HepG2 (cell line): ENCODE data around the gene MSANTD2. TPM values are rescaled to one million over a fixed set of nuclear protein-coding genes. Genes with fewer than 3 reads are reported as not detected.

Experiments used
- ATAC-seq: fragments of 200-7000 bp; cut with Tn5 transposase; 3 replicates; pipeline ENCODE4 v1.9.1; 2020; ENCODE audit warnings: mild to moderate bottlenecking, moderate library complexity
- BruUV-seq: library from RNA; stranded (reverse); fragments of 400-500 nt; replicated peaks from 2 replicates; lab custom pipeline; 2021; lab: Mats Ljungman, UMichigan
- CTCF ChIA-PET: fragments of 300-600 bp; formaldehyde crosslinking; extraction: SDS; loops from one replicate; lab custom pipeline; 2021; ENCODE audit warnings: low total read pairs, inconsistent platforms, low intra/inter-chr PET ratio; lab: Yijun Ruan, JAX
- POLR2A ChIA-PET: fragments of 350-600 bp; sonication (Branson Sonifier 250); formaldehyde crosslinking; loops from one replicate; lab custom pipeline; 2020; ENCODE audit warnings: antibody characterized with exemption, inconsistent platforms; lab: Yijun Ruan, JAX
- DNase-seq: peaks from one replicate; pipeline ENCODE4 v3.0.0-alpha.2; 2015; ENCODE audit warnings: low spot score
- FAIRE-seq: peaks from 3 replicates; lab custom pipeline; 2011; peaks lifted over from hg19 to GRCh38; lab: Jason Lieb, UNC
- H2AFZ ChIP-seq: one replicate; pipeline ENCODE4 v1.6.1; 2011; ENCODE audit warnings: low read length, inconsistent platforms
- H3K27ac ChIP-seq: fragments of 300-600 bp; 3 replicates; pipeline ENCODE4 v1.8.0; 2011; ENCODE audit warnings: mixed run types, mild to moderate bottlenecking, mixed read lengths, low read length, inconsistent platforms; ENCODE audit not compliant: insufficient read depth; ENCODE audit errors: extremely low read length
- H3K27me3 ChIP-seq, 2 experiments: fragments of 200-600 bp in 1 of 2; 2 replicates in 1 of 2; 3 replicates in 1 of 2; pipeline versions ENCODE4 v1.6.0 to v1.8.0; 2011; ENCODE audit warnings: low read length in 2 of 2, mild to moderate bottlenecking in 2 of 2, moderate library complexity in 2 of 2, inconsistent platforms in 1 of 2; ENCODE audit not compliant: insufficient read depth in 2 of 2, control insufficient read depth in 1 of 2
- H3K36me3 ChIP-seq, 2 experiments: fragments of 200-600 bp in 1 of 2; replicated peaks in 1 of 2; 2 replicates in 1 of 2; 3 replicates in 1 of 2; pipeline versions ENCODE4 v1.5.1 to v1.8.0; 2011; ENCODE audit warnings: low read length in 2 of 2, inconsistent platforms in 1 of 2; ENCODE audit not compliant: insufficient read depth in 2 of 2, control insufficient read depth in 1 of 2
- H3K4me1 ChIP-seq: 2 replicates; pipeline ENCODE4 v1.5.1; 2012; ENCODE audit warnings: low read length, inconsistent platforms; ENCODE audit not compliant: insufficient read depth
- H3K4me2 ChIP-seq: 2 replicates; pipeline ENCODE4 v1.6.0; 2011; ENCODE audit warnings: low read depth, low read length, inconsistent platforms
- H3K4me3 ChIP-seq, 3 experiments: fragments of 200-600 bp in 1 of 3; sonication (generic), shearing (Covaris generic) in 1 of 3; replicated peaks in 1 of 3; 2 replicates each; pipeline ENCODE4 v1.5.1; 2011 to 2016; ENCODE audit warnings: low read length in 3 of 3, inconsistent platforms in 2 of 3, low read depth in 2 of 3, mild to moderate bottlenecking in 2 of 3, control low read depth in 1 of 3, mixed read lengths in 1 of 3; ENCODE audit not compliant: insufficient read depth in 1 of 3
- H3K79me2 ChIP-seq: one replicate; pipeline ENCODE4 v1.6.1; 2011; ENCODE audit warnings: low read length, inconsistent platforms; ENCODE audit not compliant: insufficient read depth
- H3K9ac ChIP-seq: 2 replicates; pipeline ENCODE4 v1.6.0; 2011; ENCODE audit warnings: mild to moderate bottlenecking, low read depth, low read length, inconsistent platforms; ENCODE audit not compliant: insufficient read depth
- H3K9me3 ChIP-seq: 2 replicates; pipeline ENCODE4 v1.5.1; 2012; ENCODE audit warnings: mild to moderate bottlenecking, low read length
- H4K20me1 ChIP-seq: 2 replicates; pipeline ENCODE4 v1.6.0; 2011; ENCODE audit warnings: inconsistent platforms, mild to moderate bottlenecking, low read length, moderate library complexity; ENCODE audit not compliant: insufficient read depth
- ATF7 ChIP-seq, 2 experiments: fragments of 450-650 bp in 1 of 2; sonication (generic) in 1 of 2; formaldehyde crosslinking in 1 of 2; IDR thresholded peaks; 2 replicates each; pipeline versions ENCODE4 v1.4.0 to v1.6.1; 2016 to 2020; ENCODE audit warnings: antibody characterized with exemption in 1 of 2, mild to moderate bottlenecking in 1 of 2, missing genetic modification reagents in 1 of 2
- CBX1 ChIP-seq: IDR thresholded peaks from one replicate; pipeline ENCODE4 v1.6.1; 2016; ENCODE audit warnings: antibody characterized with exemption, low read depth
- CREB1 ChIP-seq, 2 experiments: fragments of 450-650 bp in 1 of 2; IDR thresholded peaks; 2 replicates each; pipeline ENCODE4 v1.6.1; 2016 to 2017; ENCODE audit warnings: control low read depth in 1 of 2, mild to moderate bottlenecking in 1 of 2, missing compliant biosample characterization in 1 of 2, missing genetic modification characterization in 1 of 2
- SMAD9 ChIP-seq: sonication (generic); formaldehyde crosslinking; IDR thresholded peaks from 2 replicates; pipeline ENCODE4 v1.5.1; 2020; ENCODE audit warnings: mild to moderate bottlenecking, missing genetic modification reagents
- ZC3H4 ChIP-seq: sonication (generic); formaldehyde crosslinking; IDR thresholded peaks from 2 replicates; pipeline ENCODE4 v1.4.0; 2020; ENCODE audit warnings: missing genetic modification reagents, borderline replicate concordance
- ZNF510 ChIP-seq: sonication (generic); formaldehyde crosslinking; IDR thresholded peaks from 2 replicates; pipeline ENCODE4 v1.4.0; 2020; ENCODE audit warnings: low read depth, mild to moderate bottlenecking, missing genetic modification reagents
- WGBS: methylation state at CpG from one replicate; pipeline ENCODE4 v1.1.6; 2017; ENCODE audit warnings: low lambda C conversion rate; 5-methylcytosine and 5-hydroxymethylcytosine counted together
- in situ Hi-C: cut with HindIII; loops from 2 replicates; pipeline ENCODE4 v1.10.0; 2017; ENCODE audit warnings: low pct_unique_long_range_greater_than_20kb; ENCODE audit not compliant: extremely low pct_ligation_motif_present
- intact Hi-C: fragments of 100-400 bp; cut with micrococcal nuclease; formaldehyde crosslinking; loops from one replicate; pipeline ENCODE4 v1.10.0; 2022; ENCODE audit not compliant: unreplicated experiment
- polyA plus RNA-seq, 8 experiments: library from polyadenylated mRNA; depleted of rRNA in 3 of 8; stranded (reverse) in 7 of 8; unstranded in 1 of 8; fragments of >200 nt; fragmentation: Illumina TruSeq in 4 of 8; extraction: Trizol in 4 of 8; gene quantifications; 2 replicates each; pipeline versions ENCODE4 v1.2.1 to v1.2.3, GENCODE V29; 2011 to 2016; ENCODE audit warnings: low read depth in 4 of 8, missing spikeins in 1 of 8, mixed read lengths in 1 of 8; ENCODE audit not compliant: insufficient read depth in 1 of 8
- total RNA-seq, 5 experiments: library from RNA; depleted of rRNA; stranded (reverse); fragments of >200 nt; fragmentation: Illumina TruSeq; extraction: Trizol; gene quantifications; 2 replicates each; pipeline ENCODE4 v1.2.3, GENCODE V29; 2016; ENCODE audit warnings: low read depth in 1 of 5
- TF ChIP-seq, protein P1 (sequence below): sonication (generic); formaldehyde crosslinking; IDR thresholded peaks from 2 replicates; pipeline ENCODE4 v1.5.0; 2020; ENCODE audit warnings: mild to moderate bottlenecking, missing genetic modification reagents, moderate library complexity
- TF ChIP-seq, protein P2 (sequence below): sonication (generic); formaldehyde crosslinking; IDR thresholded peaks from 2 replicates; pipeline ENCODE4 v1.8.0; 2022; ENCODE audit warnings: missing genetic modification reagents, mild to moderate bottlenecking, inconsistent platforms, borderline replicate concordance

MSANTD2 gene
- total and polyA plus RNA-seq, 2 of the 13 experiments (the other 11 are each of a cell fraction or from before 2014, with no cell fraction given): 8.7 to 10.1 TPM

DNA sequence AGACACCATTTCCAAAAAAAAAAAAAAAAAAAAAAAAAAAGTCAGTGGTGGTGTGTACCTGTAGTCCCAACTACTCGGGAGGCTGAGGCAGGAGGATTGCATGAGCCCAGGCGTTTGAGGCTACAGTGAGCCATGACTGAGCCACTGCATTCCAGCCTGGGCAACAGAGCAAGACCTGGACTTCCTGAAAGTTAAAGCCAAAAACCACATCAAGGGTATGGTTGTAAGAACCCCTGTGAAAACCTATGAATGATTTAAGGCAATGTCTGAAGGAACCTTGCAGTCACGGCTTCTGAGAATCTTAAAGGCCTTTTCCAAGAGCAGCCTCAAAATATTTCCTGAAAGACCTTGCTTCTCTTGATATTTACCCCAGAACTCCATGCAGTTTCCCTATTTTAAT lies 30.5 kb upstream of the MSANTD2 start (continued):
- TF ChIP-seq, protein P1, sequence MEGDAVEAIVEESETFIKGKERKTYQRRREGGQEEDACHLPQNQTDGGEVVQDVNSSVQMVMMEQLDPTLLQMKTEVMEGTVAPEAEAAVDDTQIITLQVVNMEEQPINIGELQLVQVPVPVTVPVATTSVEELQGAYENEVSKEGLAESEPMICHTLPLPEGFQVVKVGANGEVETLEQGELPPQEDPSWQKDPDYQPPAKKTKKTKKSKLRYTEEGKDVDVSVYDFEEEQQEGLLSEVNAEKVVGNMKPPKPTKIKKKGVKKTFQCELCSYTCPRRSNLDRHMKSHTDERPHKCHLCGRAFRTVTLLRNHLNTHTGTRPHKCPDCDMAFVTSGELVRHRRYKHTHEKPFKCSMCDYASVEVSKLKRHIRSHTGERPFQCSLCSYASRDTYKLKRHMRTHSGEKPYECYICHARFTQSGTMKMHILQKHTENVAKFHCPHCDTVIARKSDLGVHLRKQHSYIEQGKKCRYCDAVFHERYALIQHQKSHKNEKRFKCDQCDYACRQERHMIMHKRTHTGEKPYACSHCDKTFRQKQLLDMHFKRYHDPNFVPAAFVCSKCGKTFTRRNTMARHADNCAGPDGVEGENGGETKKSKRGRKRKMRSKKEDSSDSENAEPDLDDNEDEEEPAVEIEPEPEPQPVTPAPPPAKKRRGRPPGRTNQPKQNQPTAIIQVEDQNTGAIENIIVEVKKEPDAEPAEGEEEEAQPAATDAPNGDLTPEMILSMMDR: no peak
- TF ChIP-seq ZNF510 (CRISPR knock-in tag) (no peak), ZC3H4 (CRISPR knock-in tag) (no peak), SMAD9 (CRISPR knock-in tag) (no peak)
- TF ChIP-seq, protein P2, sequence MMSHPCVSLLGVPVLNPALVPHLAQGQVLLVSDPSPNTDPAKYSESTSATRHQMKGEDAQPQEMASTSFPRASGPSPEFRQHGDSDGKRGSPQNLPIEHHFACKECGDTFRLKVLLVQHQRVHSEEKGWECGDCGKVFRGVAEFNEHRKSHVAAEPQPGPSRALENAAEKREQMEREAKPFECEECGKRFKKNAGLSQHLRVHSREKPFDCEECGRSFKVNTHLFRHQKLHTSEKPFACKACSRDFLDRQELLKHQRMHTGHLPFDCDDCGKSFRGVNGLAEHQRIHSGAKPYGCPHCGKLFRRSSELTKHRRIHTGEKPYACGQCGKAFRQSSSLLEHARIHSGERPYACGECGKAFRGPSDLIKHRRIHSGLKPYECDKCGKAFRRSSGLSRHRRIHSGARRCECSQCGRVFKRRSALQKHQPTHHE (CRISPR knock-in tag): no peak

GRCh38 chr11:124829986-124830385 lies 29.8 kb upstream of the MSANTD2 start:
- Histone ChIP-seq H3K79me2 (no peaks in the 10 kb centered on the region), H3K9ac (no peak overlapping the region), H2AFZ (no peak overlapping the region), H3K27me3 (peaks cover 0 to 12% of the 10 kb centered on the region in 2 experiments; a peak in 3 of 5 replicates), H4K20me1 (no peaks in the 10 kb centered on the region), H3K4me1 (no peaks in the 10 kb centered on the region), H3K9me3 (no peaks in the 10 kb centered on the region), H3K27ac (no peak overlapping the region), H3K4me3 (no peak overlapping the region), H3K4me2 (no peak overlapping the region), H3K36me3 (no peaks in the 10 kb centered on the region)
- intact Hi-C loops: no loop called here
- BruUV-seq: no TSS peak
- DNase-seq (no peak), ATAC-seq (no peak), FAIRE-seq (no peak)
- POLR2A ChIA-PET: no interaction called here
- CTCF ChIA-PET: no interaction called here
- TF ChIP-seq CREB1 (IDR thresholded peaks at IDR 0.05) (peak; percentile 44), CREB1 (CRISPR knock-in tag; IDR thresholded peaks at IDR 0.05) (no peak), CBX1 (no peak), ATF7 (IDR thresholded peaks at IDR 0.05) (peak; percentile 15; the same call in 1 of the 2 replicates), ATF7 (CRISPR knock-in tag; IDR thresholded peaks at IDR 0.05) (no peak)
- in situ Hi-C loops: no loop called here
- WGBS: 24% methylated on average over 3 of the region's 3 CpGs
